ENCODE results near the gene FKBP5.
"Not testable (repeated sequence)": the region's sequence is repeated elsewhere in the genome, so short reads cannot be mapped to it uniquely, and the experiment has no call there.

DNA sequence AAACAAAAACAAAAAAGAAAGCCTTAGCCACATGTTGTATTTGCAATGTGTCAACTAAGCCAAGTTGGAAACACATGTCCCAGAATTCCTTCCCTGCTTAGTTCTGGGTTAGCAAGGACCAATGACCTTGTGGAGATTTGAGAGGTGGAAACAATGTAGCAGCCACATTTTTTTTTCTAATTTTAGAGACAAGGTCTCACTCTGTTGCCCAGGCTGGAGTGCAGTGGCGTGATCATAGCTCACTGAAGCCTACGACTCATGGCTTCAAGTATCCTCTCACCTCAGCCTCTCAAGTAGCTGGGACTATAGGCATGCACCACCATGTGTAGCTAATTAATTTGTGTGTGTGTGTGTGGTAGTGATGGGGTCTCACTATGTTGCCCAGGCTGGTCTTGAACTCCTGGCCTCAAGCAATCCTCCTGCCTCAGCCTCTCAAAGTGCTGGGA lies 117.8 kb downstream of the FKBP5 start:
- TF ChIP-seq JUND (IDR thresholded peaks at IDR 0.05; ENCODE audit: borderline replicate concordance, low read depth, low read length); JUND (tag; IDR thresholded peaks at IDR 0.05; ENCODE audit: borderline replicate concordance, low read depth, low read length); RBM22 (IDR thresholded peaks at IDR 0.05; ENCODE audit: low read depth, low read length, poor library complexity, severe bottlenecking); TOE1 (IDR thresholded peaks at IDR 0.05; ENCODE audit: borderline replicate concordance); TOE1 (CRISPR knock-in tag; IDR thresholded peaks at IDR 0.05; ENCODE audit: borderline replicate concordance, low read depth); ZFX (CRISPR knock-in tag; IDR thresholded peaks at IDR 0.05): not testable (repeated sequence)
- TF ChIP-seq, protein P1, sequence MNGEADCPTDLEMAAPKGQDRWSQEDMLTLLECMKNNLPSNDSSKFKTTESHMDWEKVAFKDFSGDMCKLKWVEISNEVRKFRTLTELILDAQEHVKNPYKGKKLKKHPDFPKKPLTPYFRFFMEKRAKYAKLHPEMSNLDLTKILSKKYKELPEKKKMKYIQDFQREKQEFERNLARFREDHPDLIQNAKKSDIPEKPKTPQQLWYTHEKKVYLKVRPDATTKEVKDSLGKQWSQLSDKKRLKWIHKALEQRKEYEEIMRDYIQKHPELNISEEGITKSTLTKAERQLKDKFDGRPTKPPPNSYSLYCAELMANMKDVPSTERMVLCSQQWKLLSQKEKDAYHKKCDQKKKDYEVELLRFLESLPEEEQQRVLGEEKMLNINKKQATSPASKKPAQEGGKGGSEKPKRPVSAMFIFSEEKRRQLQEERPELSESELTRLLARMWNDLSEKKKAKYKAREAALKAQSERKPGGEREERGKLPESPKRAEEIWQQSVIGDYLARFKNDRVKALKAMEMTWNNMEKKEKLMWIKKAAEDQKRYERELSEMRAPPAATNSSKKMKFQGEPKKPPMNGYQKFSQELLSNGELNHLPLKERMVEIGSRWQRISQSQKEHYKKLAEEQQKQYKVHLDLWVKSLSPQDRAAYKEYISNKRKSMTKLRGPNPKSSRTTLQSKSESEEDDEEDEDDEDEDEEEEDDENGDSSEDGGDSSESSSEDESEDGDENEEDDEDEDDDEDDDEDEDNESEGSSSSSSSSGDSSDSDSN (IDR thresholded peaks at IDR 0.05; ENCODE audit: borderline replicate concordance in 1 of 2, low read depth in 2 of 2, low read length in 2 of 2): not testable (repeated sequence)
